ENCODE data around the gene METTL4.

DNA sequence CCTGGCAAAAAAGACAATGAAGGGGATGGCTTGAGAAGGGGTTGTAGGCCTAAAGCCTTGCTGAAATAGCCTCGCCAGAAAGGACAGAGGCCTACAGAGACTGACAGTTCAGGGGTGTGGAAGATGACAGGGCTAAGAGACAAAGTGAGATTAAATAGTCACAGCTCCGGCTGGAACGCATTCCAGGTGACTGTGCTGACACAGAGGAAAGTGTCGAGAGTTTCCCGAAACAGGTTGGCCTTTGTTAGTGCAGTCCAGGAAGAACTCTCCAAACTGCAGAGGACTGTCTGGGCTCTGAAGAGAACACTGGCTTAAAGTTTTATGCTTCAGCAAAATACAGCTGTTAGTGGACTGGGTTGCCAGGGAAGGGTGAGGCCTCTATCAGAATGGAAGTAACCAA, 52.8 kb downstream of the METTL4 start:
- TF ChIP-seq EP300 (IDR thresholded peaks at IDR 0.05) (no peak), POLR2A (IDR thresholded peaks at IDR 0.05) (no peak)
- TF ChIP-seq, protein P1, sequence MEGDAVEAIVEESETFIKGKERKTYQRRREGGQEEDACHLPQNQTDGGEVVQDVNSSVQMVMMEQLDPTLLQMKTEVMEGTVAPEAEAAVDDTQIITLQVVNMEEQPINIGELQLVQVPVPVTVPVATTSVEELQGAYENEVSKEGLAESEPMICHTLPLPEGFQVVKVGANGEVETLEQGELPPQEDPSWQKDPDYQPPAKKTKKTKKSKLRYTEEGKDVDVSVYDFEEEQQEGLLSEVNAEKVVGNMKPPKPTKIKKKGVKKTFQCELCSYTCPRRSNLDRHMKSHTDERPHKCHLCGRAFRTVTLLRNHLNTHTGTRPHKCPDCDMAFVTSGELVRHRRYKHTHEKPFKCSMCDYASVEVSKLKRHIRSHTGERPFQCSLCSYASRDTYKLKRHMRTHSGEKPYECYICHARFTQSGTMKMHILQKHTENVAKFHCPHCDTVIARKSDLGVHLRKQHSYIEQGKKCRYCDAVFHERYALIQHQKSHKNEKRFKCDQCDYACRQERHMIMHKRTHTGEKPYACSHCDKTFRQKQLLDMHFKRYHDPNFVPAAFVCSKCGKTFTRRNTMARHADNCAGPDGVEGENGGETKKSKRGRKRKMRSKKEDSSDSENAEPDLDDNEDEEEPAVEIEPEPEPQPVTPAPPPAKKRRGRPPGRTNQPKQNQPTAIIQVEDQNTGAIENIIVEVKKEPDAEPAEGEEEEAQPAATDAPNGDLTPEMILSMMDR (IDR thresholded peaks at IDR 0.05): no peak
